Loucy (cell line): ENCODE measurements around the gene SPATA32.

ENCODE experiments used
- H2AFZ ChIP-seq: fragments of 200-600 bp; sonication (generic); 2 replicates; pipeline ENCODE4 v1.6.0; 2016; ENCODE audit warnings: antibody characterized with exemption, mild to moderate bottlenecking, low read length, moderate library complexity
- H3F3A ChIP-seq: fragments of 200-600 bp; 2 replicates; pipeline ENCODE4 v1.6.0; 2016; ENCODE audit warnings: antibody characterized with exemption, low read depth, mild to moderate bottlenecking
- H3K27me3 ChIP-seq: fragments of 200-600 bp; sonication (generic); 2 replicates; pipeline ENCODE4 v1.6.1; 2014; ENCODE audit warnings: low read length, mild to moderate bottlenecking; ENCODE audit not compliant: insufficient read depth, poor library complexity, severe bottlenecking
- H3K36me3 ChIP-seq: fragments of 200-600 bp; sonication (generic); 2 replicates; pipeline ENCODE4 v1.6.1; 2016; ENCODE audit warnings: low read length; ENCODE audit not compliant: insufficient read depth
- H3K4me1 ChIP-seq: fragments of 200-600 bp; sonication (generic); 2 replicates; pipeline ENCODE4 v1.5.1; 2014; ENCODE audit warnings: low read length, mild to moderate bottlenecking; ENCODE audit not compliant: insufficient read depth, poor library complexity, severe bottlenecking
- H3K4me2 ChIP-seq: fragments of 200-600 bp; sonication (generic); 2 replicates; pipeline ENCODE4 v1.6.0; 2014; ENCODE audit warnings: antibody characterized with exemption, low read length, low read depth, mild to moderate bottlenecking; ENCODE audit not compliant: poor library complexity, severe bottlenecking
- H3K4me3 ChIP-seq: fragments of 200-600 bp; sonication (generic); 2 replicates; pipeline ENCODE4 v1.5.1; 2014; ENCODE audit warnings: low read length, mild to moderate bottlenecking, mixed read lengths; ENCODE audit not compliant: poor library complexity, severe bottlenecking
- H3K79me2 ChIP-seq: fragments of 200-600 bp; sonication (generic); 2 replicates; pipeline ENCODE4 v1.6.1; 2014; ENCODE audit warnings: low read length; ENCODE audit not compliant: insufficient read depth
- H3K9ac ChIP-seq: fragments of 200-600 bp; sonication (generic); 2 replicates; pipeline ENCODE4 v1.6.0; 2014; ENCODE audit warnings: mild to moderate bottlenecking, low read depth, low read length, moderate library complexity; ENCODE audit not compliant: poor library complexity, severe bottlenecking
- H3K9me2 ChIP-seq: fragments of 200-600 bp; sonication (generic); replicated peaks from 2 replicates; pipeline ENCODE4 v1.6.1; 2016; ENCODE audit warnings: low read depth, low read length, mixed read lengths
- H3K9me3 ChIP-seq: fragments of 200-600 bp; sonication (generic); 2 replicates; pipeline ENCODE4 v1.6.1; 2014; ENCODE audit warnings: mild to moderate bottlenecking, antibody characterized with exemption, low read length, low read depth; ENCODE audit not compliant: insufficient read depth
- H4K20me1 ChIP-seq: fragments of 200-600 bp; sonication (generic); 2 replicates; pipeline ENCODE4 v1.6.0; 2014; ENCODE audit warnings: antibody characterized with exemption, low read length, mild to moderate bottlenecking; ENCODE audit not compliant: insufficient read depth, poor library complexity, severe bottlenecking
- CTCF ChIP-seq: fragments of 200-600 bp; sonication (generic); conservative IDR thresholded peaks from 2 replicates; pipeline ENCODE4 v1.5.1; 2014; ENCODE audit warnings: mild to moderate bottlenecking, antibody characterized with exemption, low read length
- EZH2phosphoT487 ChIP-seq: fragments of 200-600 bp; IDR thresholded peaks from 2 replicates; pipeline ENCODE4 v1.6.1; 2018; ENCODE audit warnings: antibody characterized with exemption, mild to moderate bottlenecking, moderate library complexity, borderline replicate concordance

Gene SPATA32

GRCh38 chr17:45240905-45241327 is 21.0 kb downstream of the SPATA32 start:
- peaks cover 95% of the 10 kb centered on the region; the same call in 1 of the 2 replicates for H3K36me3 ChIP-seq
- H3K4me3 ChIP-seq, result no peak overlapping the region
- peaks cover 4% of the 10 kb centered on the region for H4K20me1 ChIP-seq
- no peak for TF ChIP-seq CTCF
- no peak overlapping the region for H2AFZ ChIP-seq
- no peaks in the 10 kb centered on the region for H3K9me3 ChIP-seq
- no peaks in the 10 kb centered on the region for H3K27me3 ChIP-seq
- no peaks in the 10 kb centered on the region for H3F3A ChIP-seq
- no peak overlapping the region for H3K4me2 ChIP-seq
- no peaks in the 10 kb centered on the region for H3K4me1 ChIP-seq
- H3K9me2 ChIP-seq, result no peaks in the 10 kb centered on the region
- 0 out of 2 replicates have a peak, but pooled peaks cover 4% of the 10 kb centered on the region for H3K79me2 ChIP-seq
- no peak overlapping the region for H3K9ac ChIP-seq

- Histone ChIP-seq H3K4me3 (no peak overlapping the region), H3K9ac (no peak overlapping the region), H3K27me3 (no peaks in the 10 kb centered on the region), H3F3A (no peaks in the 10 kb centered on the region), H4K20me1 (peaks cover 20% of the 10 kb centered on the region), H3K36me3 (peaks cover 89% of the 10 kb centered on the region; the same call in 1 of the 2 replicates), H3K4me1 (no peaks in the 10 kb centered on the region), H3K79me2 (peaks cover 16% of the 10 kb centered on the region; the same call in 1 of the 2 replicates), H3K9me3 (no peaks in the 10 kb centered on the region), H3K4me2 (no peak overlapping the region), H2AFZ (no peak overlapping the region), H3K9me2 (no peaks in the 10 kb centered on the region)
- TF ChIP-seq EZH2phosphoT487 (no peak), CTCF (no peak)
Measured at GRCh38 chr17:45238155-45238774, 23.6 kb downstream of the SPATA32 start.

- H4K20me1 ChIP-seq, result peaks cover 25% of the 10 kb centered on the region
- no peak overlapping the region for H2AFZ ChIP-seq
- no peaks in the 10 kb centered on the region for H3K27me3 ChIP-seq
- H3K36me3 ChIP-seq, result peaks cover 89% of the 10 kb centered on the region; the same call in 1 of the 2 replicates
- H3K9me2 ChIP-seq, result no peaks in the 10 kb centered on the region
- no peaks in the 10 kb centered on the region for H3F3A ChIP-seq
- no peak overlapping the region for H3K4me3 ChIP-seq
- H3K4me2 ChIP-seq, result no peak overlapping the region
- no peaks in the 10 kb centered on the region for H3K4me1 ChIP-seq
- H3K79me2 ChIP-seq, result peaks cover 22% of the 10 kb centered on the region
- no peak overlapping the region for H3K9ac ChIP-seq
- H3K9me3 ChIP-seq, result no peaks in the 10 kb centered on the region
- TF ChIP-seq CTCF (no peak), EZH2phosphoT487 (no peak)
Measured at GRCh38 chr17:45237686-45238085, 24.2 kb downstream of the SPATA32 start.
